Measurements from ENCODE around the gene CDKL1.

- no peak for TF ChIP-seq POLR2A (IDR thresholded peaks at IDR 0.05; ENCODE audit: low read depth, low read length)
- TF ChIP-seq, protein P1, sequence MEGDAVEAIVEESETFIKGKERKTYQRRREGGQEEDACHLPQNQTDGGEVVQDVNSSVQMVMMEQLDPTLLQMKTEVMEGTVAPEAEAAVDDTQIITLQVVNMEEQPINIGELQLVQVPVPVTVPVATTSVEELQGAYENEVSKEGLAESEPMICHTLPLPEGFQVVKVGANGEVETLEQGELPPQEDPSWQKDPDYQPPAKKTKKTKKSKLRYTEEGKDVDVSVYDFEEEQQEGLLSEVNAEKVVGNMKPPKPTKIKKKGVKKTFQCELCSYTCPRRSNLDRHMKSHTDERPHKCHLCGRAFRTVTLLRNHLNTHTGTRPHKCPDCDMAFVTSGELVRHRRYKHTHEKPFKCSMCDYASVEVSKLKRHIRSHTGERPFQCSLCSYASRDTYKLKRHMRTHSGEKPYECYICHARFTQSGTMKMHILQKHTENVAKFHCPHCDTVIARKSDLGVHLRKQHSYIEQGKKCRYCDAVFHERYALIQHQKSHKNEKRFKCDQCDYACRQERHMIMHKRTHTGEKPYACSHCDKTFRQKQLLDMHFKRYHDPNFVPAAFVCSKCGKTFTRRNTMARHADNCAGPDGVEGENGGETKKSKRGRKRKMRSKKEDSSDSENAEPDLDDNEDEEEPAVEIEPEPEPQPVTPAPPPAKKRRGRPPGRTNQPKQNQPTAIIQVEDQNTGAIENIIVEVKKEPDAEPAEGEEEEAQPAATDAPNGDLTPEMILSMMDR (IDR thresholded peaks at IDR 0.05; ENCODE audit: extremely low read depth in 1 of 2, insufficient read depth in 1 of 2, low read depth in 1 of 2, low read length in 2 of 2), result no peak
- no peak for TF ChIP-seq EZH2 (IDR thresholded peaks at IDR 0.05; ENCODE audit: borderline replicate concordance, low read depth, low read length, severe bottlenecking)
- TF ChIP-seq, protein P2, sequence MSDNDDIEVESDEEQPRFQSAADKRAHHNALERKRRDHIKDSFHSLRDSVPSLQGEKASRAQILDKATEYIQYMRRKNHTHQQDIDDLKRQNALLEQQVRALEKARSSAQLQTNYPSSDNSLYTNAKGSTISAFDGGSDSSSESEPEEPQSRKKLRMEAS (IDR thresholded peaks at IDR 0.05; ENCODE audit: insufficient read depth, insufficient read length), result no peak
- TF ChIP-seq MYC (IDR thresholded peaks at IDR 0.05; ENCODE audit: low read depth, low read length), result no peak
- TF ChIP-seq JUN (IDR thresholded peaks at IDR 0.05; ENCODE audit: borderline replicate concordance, insufficient read depth, insufficient read length, low read depth), result no peak
These were observed 47.7 kb downstream of the CDKL1 start for GRCh38 chr14:50348933-50349332.

Data from endothelial cell of umbilical vein (primary cell).